ENCODE measurements around the gene TTC7B. TPM values are rescaled to one million over a fixed set of nuclear protein-coding genes. Genes with fewer than 3 reads are reported as not detected.

TTC7B gene
- total and polyA plus RNA-seq, 2 donors (not counting 3 experiments of a cell fraction or from before 2014, with no cell fraction given) = 46.8 to 76.5 TPM

DNA sequence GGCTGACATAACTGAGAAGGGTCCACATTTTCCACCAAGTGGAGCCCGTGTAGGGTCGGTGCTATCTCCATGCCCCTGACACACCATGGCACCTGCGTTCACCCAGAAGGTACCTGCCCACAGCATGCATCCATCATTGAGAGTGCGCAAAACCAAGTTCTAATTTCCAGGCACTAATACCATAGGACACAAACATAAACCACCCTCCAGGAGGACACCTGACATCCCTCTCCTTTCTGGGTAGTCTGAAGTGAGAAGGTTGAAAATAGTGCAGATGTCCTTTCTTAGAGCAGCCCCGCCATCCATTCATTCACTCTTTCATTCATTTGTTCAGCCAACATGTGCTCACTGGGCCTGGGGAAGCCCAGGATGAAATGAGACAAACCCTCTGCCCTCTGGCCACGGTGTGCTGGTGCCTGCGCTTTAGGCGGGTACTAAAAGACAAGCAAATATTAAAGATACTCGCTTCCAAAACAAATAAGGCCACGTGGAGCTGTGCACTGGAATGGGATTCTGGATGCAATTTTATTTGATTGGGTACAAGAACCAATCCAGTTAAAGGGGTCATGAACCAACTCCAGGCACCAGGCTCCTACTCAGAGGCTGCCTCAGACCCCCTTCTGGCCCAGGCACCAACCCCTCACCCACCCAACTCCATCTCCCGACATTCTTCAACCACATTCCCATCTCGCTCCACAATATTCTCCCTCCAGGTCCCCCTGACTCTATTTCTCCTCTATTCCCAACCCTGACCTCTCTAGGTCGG is 1.2 kb downstream of the TTC7B start:
- Histone ChIP-seq H3K36me3 (ENCODE audit: control insufficient read depth in 2 of 2, extremely low read depth in 1 of 2, insufficient read depth in 2 of 2, low read length in 2 of 2) (no peaks in the 10 kb centered on the region), H3K4me1 (ENCODE audit: control insufficient read depth, extremely low read depth, insufficient read depth, low read length) (peaks cover 9% of the 10 kb centered on the region), H3K4me2 (ENCODE audit: insufficient read depth, low read length) (peak overlapping the region; percentile 99), H4K20me1 (replicated peaks; ENCODE audit: control insufficient read depth, extremely low read depth, insufficient read depth, low read length) (no peaks in the 10 kb centered on the region), H3K79me2 (ENCODE audit: control insufficient read depth, insufficient read depth, low read length) (peaks cover 53% of the 10 kb centered on the region), H3K4me3 (replicated peaks in 1 of 3; ENCODE audit: insufficient read depth in 1 of 3, low read depth in 1 of 3, low read length in 3 of 3) (peak overlapping the region; percentile 70 to 95 (median 94)), H3K27ac (ENCODE audit: insufficient read depth, low read depth, low read length) (peak overlapping the region; percentile 41), H3K27me3 (ENCODE audit: control insufficient read depth in 2 of 2, insufficient read depth in 2 of 2, low read length in 2 of 2) (no peaks in the 10 kb centered on the region), H2AFZ (ENCODE audit: low read depth, low read length) (peak overlapping the region; percentile 31), H3K9me3 (replicated peaks; ENCODE audit: control insufficient read depth, insufficient read depth, low read length) (no peaks in the 10 kb centered on the region), H3K9me1 (replicated peaks; ENCODE audit: control insufficient read depth, extremely low read depth, insufficient read depth, low read length) (no peaks in the 10 kb centered on the region), H3K9ac (replicated peaks; ENCODE audit: extremely low read depth, insufficient read depth, low read length) (peak overlapping the region; percentile 81)
- TF ChIP-seq FOS (IDR thresholded peaks at IDR 0.05; ENCODE audit: borderline replicate concordance, insufficient read depth, low read length) = no peak
- TF ChIP-seq EZH2 (IDR thresholded peaks at IDR 0.05; ENCODE audit: borderline replicate concordance, low read depth, low read length, severe bottlenecking) = no peak
- TF ChIP-seq POLR2AphosphoS5 (IDR thresholded peaks at IDR 0.05; ENCODE audit: insufficient read depth, low read depth, low read length) = no peak
- TF ChIP-seq GATA2 (IDR thresholded peaks at IDR 0.05; ENCODE audit: insufficient read depth, insufficient read length, low read depth, low read length) = no peak
- TF ChIP-seq JUN (IDR thresholded peaks at IDR 0.05; ENCODE audit: borderline replicate concordance, insufficient read depth, insufficient read length, low read depth) = no peak
- TF ChIP-seq, protein P1, sequence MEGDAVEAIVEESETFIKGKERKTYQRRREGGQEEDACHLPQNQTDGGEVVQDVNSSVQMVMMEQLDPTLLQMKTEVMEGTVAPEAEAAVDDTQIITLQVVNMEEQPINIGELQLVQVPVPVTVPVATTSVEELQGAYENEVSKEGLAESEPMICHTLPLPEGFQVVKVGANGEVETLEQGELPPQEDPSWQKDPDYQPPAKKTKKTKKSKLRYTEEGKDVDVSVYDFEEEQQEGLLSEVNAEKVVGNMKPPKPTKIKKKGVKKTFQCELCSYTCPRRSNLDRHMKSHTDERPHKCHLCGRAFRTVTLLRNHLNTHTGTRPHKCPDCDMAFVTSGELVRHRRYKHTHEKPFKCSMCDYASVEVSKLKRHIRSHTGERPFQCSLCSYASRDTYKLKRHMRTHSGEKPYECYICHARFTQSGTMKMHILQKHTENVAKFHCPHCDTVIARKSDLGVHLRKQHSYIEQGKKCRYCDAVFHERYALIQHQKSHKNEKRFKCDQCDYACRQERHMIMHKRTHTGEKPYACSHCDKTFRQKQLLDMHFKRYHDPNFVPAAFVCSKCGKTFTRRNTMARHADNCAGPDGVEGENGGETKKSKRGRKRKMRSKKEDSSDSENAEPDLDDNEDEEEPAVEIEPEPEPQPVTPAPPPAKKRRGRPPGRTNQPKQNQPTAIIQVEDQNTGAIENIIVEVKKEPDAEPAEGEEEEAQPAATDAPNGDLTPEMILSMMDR (IDR thresholded peaks at IDR 0.05; ENCODE audit: extremely low read depth in 1 of 2, insufficient read depth in 1 of 2, low read depth in 1 of 2, low read length in 2 of 2) = no peak
- TF ChIP-seq, protein P2, sequence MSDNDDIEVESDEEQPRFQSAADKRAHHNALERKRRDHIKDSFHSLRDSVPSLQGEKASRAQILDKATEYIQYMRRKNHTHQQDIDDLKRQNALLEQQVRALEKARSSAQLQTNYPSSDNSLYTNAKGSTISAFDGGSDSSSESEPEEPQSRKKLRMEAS (IDR thresholded peaks at IDR 0.05; ENCODE audit: insufficient read depth, insufficient read length) = no peak
- TF ChIP-seq MYC (IDR thresholded peaks at IDR 0.05; ENCODE audit: low read depth, low read length) = no peak
- TF ChIP-seq POLR2A (IDR thresholded peaks at IDR 0.05; ENCODE audit: low read depth, low read length) = no peak
- CTCF ChIA-PET = interaction anchor here (0.7 to 2.7 kb wide), 11 partner anchors 8 to 116 kb away, joined by 3 to 47 read pairs (median 10); no protein-coding TSS in a partner anchor
- POLR2A ChIA-PET = no interaction called here
- intact Hi-C loops (cut with micrococcal nuclease) (loop anchor here (1.0 to 5.0 kb wide), 4 partner anchors 9 to 513 kb away; no protein-coding TSS in a partner anchor), dilution Hi-C loops (cut with MboI; ENCODE audit: extremely low pct_ligation_motif_present, low sequenced_read_pairs) (no loop called here)
- DNase-seq (ENCODE audit: low read depth, low spot score) (no peak), FAIRE-seq (no peak)
- BruUV-seq (replicated peaks) = no TSS peak

Data from endothelial cell of umbilical vein (primary cell).